Hematopoietic multipotent progenitor cell treated with erythropoietin and hydrocortisone succinate and interleukin-3 and kit ligand, for 6 days (in vitro differentiated cells): ENCODE data around the gene LCE2C.
"Not testable (repeated sequence)": the region's sequence is repeated elsewhere in the genome, so short reads cannot be mapped to it uniquely, and the experiment has no call there.

Experiments
- DNase-seq: peaks from one replicate; pipeline ENCODE4 v3.0.0-alpha.2; 2015

LCE2C gene, protein sequence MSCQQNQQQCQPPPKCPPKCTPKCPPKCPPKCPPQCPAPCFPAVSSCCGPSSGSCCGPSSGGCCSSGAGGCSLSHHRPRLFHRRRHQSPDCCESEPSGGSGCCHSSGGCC

DNA sequence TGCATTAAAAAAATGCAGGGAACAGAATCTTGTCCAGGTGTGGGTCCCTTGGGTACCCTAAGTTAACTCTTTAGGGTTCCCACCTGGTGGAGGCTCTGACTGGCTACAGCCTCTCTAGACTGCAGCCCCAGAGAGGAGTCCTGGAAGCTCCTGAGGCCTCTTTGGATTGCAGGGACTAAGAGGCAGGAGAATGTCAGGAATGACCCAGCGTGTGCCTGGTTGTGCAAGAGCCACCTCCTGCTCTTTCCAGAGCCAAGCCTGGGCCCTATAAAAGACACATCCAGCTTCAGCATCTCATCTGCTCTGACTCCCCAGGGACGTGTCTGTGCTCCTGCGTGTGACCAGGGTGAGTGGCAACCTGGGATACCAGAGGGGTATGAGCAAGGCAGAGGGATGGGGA is at the start of gene LCE2C:
Gene LCE2C, plus strand, starts transcription at position 297 of the 400 bp plus-strand sequence. CDS start 737 bp downstream, outside the sequence.
- not testable (repeated sequence) for DNase-seq

DNA sequence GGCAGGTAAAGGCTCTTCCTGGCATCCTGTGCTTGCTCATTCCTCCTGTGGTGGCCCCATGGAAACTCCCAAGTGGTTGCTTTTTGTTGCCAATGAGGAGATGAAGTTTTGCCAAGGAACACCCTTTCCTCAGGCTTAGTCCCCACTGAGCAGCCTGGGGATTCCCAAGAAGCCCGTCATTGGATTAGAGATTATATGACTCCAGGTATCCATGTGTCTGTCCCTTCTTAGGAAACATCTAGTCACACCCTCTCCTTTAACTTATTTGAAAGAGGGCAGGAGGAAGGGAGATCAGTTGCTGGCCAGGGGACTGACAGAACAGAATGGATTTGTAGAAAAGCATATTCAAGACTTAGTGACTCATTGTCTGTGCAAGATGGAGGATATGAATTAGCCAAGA is 48.3 kb upstream of the LCE2C start:
- no peak for DNase-seq

DNA sequence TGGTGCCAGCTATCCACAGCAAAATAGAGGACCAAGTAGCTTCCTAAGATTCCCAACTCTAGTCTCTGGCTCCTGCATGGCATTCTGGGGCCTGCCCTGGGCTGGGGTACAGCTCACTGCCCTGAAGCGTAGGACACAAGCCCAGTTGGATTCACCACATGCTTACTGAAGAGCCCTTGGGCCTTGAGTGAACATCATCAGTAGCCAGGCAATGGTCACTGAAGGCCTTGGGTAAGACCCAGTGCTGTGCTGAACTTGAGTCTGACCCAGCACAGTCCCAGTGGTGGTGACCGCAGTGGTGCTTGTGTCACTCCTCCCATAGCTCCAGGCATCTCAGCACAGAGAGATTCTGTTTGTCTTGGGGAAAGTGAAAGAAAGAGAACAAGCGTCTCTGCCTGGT is 44.5 kb upstream of the LCE2C start:
- no peak for DNase-seq

DNA sequence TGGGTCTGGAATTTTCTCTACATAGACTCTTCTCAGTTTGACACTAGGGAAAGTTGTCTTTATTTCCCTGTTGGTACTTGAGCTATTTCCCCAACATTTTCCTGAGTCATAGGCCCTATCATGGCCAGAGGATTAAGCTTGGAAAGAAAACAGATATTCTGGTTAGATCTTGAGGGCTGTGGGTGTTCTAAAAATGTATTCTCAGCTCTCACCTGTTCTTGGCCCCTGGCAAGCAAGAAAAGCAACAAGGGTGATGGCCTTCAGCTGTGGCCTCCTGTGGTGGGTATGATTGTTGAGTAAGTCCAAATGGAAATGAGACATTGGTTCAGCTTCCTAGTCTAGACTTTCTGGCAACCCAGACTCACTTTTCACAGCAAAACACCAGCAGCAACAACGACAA is 34.7 kb upstream of the LCE2C start:
- no peak for DNase-seq

GRCh38 chr1:152643945-152644344 is 31.1 kb upstream of the LCE2C start:
- no peak for DNase-seq

GRCh38 chr1:152645146-152645545 is 29.9 kb upstream of the LCE2C start:
- no peak for DNase-seq

DNA sequence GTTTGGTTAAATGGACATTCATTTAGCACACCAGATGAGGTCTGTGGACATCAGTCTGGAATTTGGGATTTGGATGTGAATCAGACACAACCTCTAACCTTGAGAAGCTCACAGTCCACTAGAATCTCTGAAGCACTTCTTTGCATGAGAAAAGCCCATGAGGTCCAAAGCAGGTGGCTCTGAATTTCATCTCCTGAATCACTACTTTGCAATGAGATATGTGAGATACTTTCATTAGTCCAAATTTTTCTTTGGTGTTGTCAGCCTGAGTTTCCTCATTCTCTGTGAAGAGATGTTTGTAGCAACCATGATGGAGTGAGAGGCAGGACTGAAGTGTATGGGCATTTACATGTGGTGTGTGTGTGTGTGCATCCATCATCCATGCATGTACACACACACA is 28.4 kb upstream of the LCE2C start:
- no peak for DNase-seq

- peak; percentile 82 for DNase-seq
Measured at GRCh38 chr1:152654110-152654509, 21.0 kb upstream of the LCE2C start.

DNA sequence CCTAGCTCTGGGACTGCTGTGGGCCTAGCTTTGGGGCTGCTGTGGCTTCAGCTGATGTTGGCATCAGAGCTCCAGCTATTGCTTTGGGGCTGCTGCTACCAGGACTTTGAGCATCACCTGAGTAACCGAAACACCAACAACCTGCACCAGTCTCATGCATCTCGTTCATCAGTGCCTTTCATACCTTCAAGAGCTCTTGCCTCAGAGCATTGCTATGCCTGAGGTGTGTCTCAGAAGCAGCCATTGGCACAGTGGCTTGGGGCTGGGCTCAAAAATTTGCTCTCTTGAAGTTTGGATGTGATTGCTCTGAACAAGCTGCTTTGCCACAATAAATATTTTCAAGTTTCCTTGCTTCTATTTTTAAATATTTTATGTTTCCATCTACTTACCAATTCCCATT is 18.6 kb upstream of the LCE2C start:
- no peak for DNase-seq

DNA sequence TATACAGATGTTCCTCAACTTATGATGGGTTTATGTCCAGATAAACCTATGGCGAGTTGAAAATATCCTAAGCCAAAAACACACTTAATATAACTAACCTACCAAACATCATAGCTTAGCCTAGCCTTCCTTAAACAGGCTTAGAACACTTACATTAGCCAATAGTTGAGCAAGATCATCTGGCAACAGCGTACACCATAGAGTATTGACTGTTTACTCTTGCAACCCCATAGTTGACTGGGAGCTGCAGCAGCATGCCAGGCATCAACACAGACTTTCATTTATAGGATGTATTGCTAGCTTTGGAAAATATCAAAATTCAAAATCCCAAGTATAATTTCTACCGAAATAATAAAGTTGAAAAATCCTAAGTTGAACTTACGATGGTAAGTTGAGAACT is 17.4 kb upstream of the LCE2C start:
- DNase-seq, result no peak

GRCh38 chr1:152658649-152659048 is 16.4 kb upstream of the LCE2C start:
- DNase-seq, result no peak

GRCh38 chr1:152663098-152663497 is 12.0 kb upstream of the LCE2C start, which contains the start of gene LCE2D:
Gene LCE2D, plus strand, starts transcription at chr1:152663380. Its CDS starts 726 bp downstream, at chr1:152664106.
- DNase-seq, result no peak

GRCh38 chr1:152666171-152666570 is 8.9 kb upstream of the LCE2C start:
- DNase-seq, result not testable (repeated sequence)

GRCh38 chr1:152667648-152668047 is 7.4 kb upstream of the LCE2C start:
- DNase-seq, result no peak

GRCh38 chr1:152673016-152673415 is 2.1 kb upstream of the LCE2C start:
- no peak for DNase-seq

GRCh38 chr1:152679459-152679858 is 4.4 kb downstream of the LCE2C start:
- no peak for DNase-seq

DNA sequence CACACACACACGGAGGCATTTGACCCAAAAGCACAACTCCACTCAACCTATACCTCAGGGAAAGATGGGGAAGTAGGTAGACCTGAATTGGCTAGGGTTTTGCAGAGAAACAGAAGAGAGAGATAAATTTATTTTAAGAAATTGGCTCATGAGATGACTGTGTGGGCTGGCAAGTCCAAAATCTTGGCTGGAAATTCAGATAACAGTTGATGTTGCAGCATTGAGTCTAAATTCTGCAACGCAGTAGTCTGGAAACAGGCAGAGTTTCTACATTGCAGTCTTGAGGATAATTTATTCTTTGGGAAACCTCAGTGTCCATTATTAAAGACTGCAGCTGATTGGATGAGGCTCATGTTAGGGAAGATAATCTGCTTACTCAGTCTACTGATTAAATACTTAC is 6.5 kb downstream of the LCE2C start:
- no peak for DNase-seq

- no peak for DNase-seq
Measured at GRCh38 chr1:152683846-152684245, 8.8 kb downstream of the LCE2C start.

DNA sequence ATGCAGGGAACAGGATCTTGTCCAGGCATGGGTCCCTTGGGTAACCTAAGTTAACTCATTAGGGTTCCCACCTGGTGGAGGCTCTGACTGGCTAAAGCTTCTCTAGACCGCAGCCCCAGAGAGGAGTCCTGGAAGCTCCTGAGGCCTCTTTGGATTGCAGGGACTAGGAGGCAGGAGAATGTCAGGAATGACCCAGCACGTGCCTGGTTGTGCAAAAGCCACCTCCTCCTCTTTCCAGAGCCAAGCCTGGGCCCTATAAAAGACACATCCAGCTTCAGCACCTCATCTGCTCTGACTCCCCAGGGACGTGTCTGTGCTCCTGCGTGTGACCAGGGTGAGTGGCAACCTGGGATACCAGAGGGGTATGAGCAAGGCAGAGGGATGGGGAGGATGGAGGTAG is 10.7 kb downstream of the LCE2C start, which contains the start of gene LCE2B:
Gene LCE2B, plus strand, starts transcription at position 301 of the 400 bp plus-strand sequence. CDS start 721 bp downstream, outside the sequence.
- not testable (repeated sequence) for DNase-seq

DNA sequence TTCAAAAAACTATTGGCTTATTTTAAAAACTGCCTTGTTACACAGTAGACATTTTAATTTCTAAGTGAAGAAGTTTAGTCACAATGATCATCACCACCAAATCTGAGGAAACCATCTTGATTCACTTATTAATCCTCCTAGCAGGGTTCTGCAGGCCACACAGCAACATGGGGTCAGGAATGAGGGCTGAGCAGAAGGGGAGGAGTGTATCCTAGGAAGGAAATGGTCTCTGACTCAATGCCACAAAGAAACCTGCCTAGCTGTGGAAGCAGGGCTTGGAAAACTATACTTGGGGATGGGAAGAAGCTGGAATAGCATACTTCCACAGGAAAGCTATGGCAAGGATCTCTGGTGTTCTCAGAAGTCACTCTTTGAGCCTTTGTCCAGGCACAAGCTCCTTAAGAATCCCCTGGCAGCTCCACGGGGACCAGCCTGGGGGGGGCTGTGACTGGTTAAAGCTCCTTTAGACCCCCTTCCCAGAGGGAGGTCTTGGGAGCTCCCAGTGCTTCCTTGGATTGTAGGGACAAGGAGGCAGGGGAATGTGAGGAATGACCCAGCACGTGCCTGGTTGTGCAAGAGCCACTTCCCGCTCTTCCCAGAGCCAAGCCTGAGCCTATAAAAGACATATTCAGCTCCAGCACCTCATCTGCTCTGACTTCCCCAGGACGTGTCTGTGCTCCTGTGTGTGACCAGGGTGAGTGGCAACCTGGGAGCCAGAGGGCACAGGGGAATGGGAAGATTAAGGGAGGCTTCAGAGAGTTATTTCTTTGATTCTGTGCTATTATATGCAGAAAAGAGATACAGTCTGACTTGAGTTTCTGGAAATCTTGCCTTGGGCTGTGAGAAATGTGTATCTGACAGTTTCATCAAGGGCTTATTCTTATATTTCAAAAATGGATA is 22.9 kb downstream of the LCE2C start, which contains the start of gene LCE2A:
Gene LCE2A, plus strand, starts transcription at position 645 of the 900 bp plus-strand sequence. CDS start 557 bp downstream, outside the sequence.
- no peak for DNase-seq

DNA sequence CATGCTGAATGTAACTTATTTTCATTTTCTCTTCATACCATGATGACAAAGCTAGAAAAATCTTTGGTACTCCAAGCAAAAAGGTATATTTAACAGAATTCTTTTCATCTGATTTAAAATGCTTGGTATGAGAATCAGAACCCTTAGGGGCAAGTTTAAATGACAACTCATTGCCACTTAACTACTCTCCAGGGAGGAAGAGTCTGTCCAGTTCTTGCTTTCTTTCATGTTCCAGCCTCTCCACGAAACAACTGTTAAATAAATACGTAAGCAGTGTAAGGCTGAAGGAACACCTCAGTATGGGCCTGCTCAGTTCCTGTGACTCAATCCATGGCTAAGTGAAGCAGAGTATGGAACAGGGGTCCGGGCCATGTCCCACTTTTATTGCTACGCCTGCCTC is 24.7 kb downstream of the LCE2C start:
- DNase-seq, result no peak

DNA sequence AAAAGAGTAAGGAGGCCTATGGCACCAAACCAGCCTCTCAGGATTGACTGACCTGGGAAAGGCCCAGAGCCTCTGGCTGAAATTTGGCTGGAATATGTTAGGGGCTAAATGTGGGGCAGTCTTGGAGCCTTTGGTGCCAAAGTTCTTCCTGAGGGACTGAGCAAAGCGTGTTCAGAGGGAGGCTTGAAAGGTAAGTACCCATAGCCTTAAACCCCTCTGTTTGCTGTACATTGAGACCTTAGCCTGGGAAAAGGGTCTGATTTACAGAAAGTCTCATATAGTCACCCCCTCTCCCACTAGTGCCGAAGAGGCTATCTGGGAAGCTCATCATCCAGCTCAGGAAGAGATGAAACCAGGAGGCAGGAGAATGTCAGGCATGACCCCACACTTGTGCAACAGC is 32.8 kb downstream of the LCE2C start, which contains the start of gene LCE4A:
Gene LCE4A, plus strand, starts transcription at position 301 of the 400 bp plus-strand sequence. CDS start 916 bp downstream, outside the sequence.
- no peak for DNase-seq

GRCh38 chr1:152718238-152718637 is 43.2 kb downstream of the LCE2C start:
- no peak for DNase-seq

- DNase-seq, result no peak
Measured at GRCh38 chr1:152725261-152725660, 50.2 kb downstream of the LCE2C start.
